Thyroid gland (tissue), 4 donors: ENCODE data around the gene MMP3. TPM values are rescaled to one million over a fixed set of nuclear protein-coding genes. Genes with fewer than 3 reads are reported as not detected.

ENCODE experiments used
- DNase-seq, 2 donors: peaks; one replicate each; pipeline ENCODE4 v3.0.0-alpha.2; 2019
- H3K27ac ChIP-seq, 3 donors: fragments of 200-600 bp; sonication (generic); 1 replicate in 2 of 3; 2 replicates in 1 of 3; pipeline ENCODE4 v1.5.1; 2016 to 2019; ENCODE audit warnings: mild to moderate bottlenecking in 1 of 3, moderate library complexity in 1 of 3
- H3K27me3 ChIP-seq: fragments of 200-600 bp; sonication (generic); one replicate; pipeline ENCODE4 v1.5.1; 2019
- H3K36me3 ChIP-seq, 2 donors: fragments of 200-600 bp; sonication (generic); one replicate each; pipeline ENCODE4 v1.5.1; 2016 to 2019
- H3K4me1 ChIP-seq, 2 donors: fragments of 200-600 bp; sonication (generic); one replicate each; pipeline ENCODE4 v1.5.1; 2017 to 2019
- H3K4me3 ChIP-seq, 3 donors: fragments of 200-600 bp; sonication (generic); replicated peaks in 1 of 3; 1 replicate in 2 of 3; 2 replicates in 1 of 3; pipeline ENCODE4 v1.5.1; 2016; ENCODE audit warnings: mild to moderate bottlenecking in 1 of 3
- H3K9me3 ChIP-seq: fragments of 200-600 bp; sonication (generic); one replicate; pipeline ENCODE4 v1.5.1; 2017
- CTCF ChIP-seq, 6 experiments: fragments of 200-600 bp in 3 of 6; fragments of 450-650 bp in 3 of 6; sonication (generic) in 3 of 6; IDR thresholded peaks; one replicate each; pipeline ENCODE4 v1.5.1; 2016 to 2019; ENCODE audit warnings: antibody characterized with exemption in 6 of 6, mild to moderate bottlenecking in 2 of 6, inconsistent platforms in 1 of 6, moderate library complexity in 1 of 6
- POLR2A ChIP-seq, 2 donors: fragments of 450-650 bp; IDR thresholded peaks; one replicate each; pipeline ENCODE4 v1.6.1; 2017; ENCODE audit warnings: antibody characterized with exemption in 2 of 2, mild to moderate bottlenecking in 2 of 2, moderate library complexity in 1 of 2
- WGBS, 2 donors: methylation state at CpG; one replicate each; pipeline ENCODE4 v1.1.5; 2017; 5-methylcytosine and 5-hydroxymethylcytosine counted together
- intact Hi-C: fragments of 100-400 bp; cut with DNase I; formaldehyde crosslinking; loops from one replicate; pipeline ENCODE4 v1.15.1; 2023
- total RNA-seq, 4 donors: library from RNA; depleted of rRNA; stranded (reverse); fragments of >200 nt; gene quantifications; one replicate each; pipeline ENCODE4 v1.2.3, GENCODE V29; 2016

The MMP3 gene
- total RNA-seq, 4 donors from 2014 or later = 1.2 to 14.5 TPM; not detected in 2

- no peak for DNase-seq
- WGBS, 2 donors = 58 to 60% methylated on average over 2 of the region's 2 CpGs
- Histone ChIP-seq H3K27ac (no peak overlapping the region), H3K36me3 (no peaks in the 10 kb centered on the region), H3K4me3 (no peak overlapping the region), H3K4me1 (no peaks in the 10 kb centered on the region), H3K27me3 (no peaks in the 10 kb centered on the region), H3K9me3 (no peaks in the 10 kb centered on the region)
- no peak for TF ChIP-seq CTCF (IDR thresholded peaks at IDR 0.05)
- no peak for TF ChIP-seq POLR2A (IDR thresholded peaks at IDR 0.05)
- intact Hi-C loops = no loop called here
Observed at GRCh38 chr11:102831128-102831488, 12.3 kb downstream of the MMP3 start.

- no peak overlapping the region for H3K27ac ChIP-seq
- TF ChIP-seq CTCF (IDR thresholded peaks at IDR 0.05) (no peak), POLR2A (IDR thresholded peaks at IDR 0.05) (no peak)
- intact Hi-C loops = no loop called here
- 70 to 81% methylated on average over 5 of the region's 5 CpGs for WGBS, 2 donors
- no peaks in the 10 kb centered on the region for H3K9me3 ChIP-seq
- H3K4me3 ChIP-seq = no peak overlapping the region
- no peaks in the 10 kb centered on the region for H3K4me1 ChIP-seq
- H3K36me3 ChIP-seq = no peaks in the 10 kb centered on the region
- H3K27me3 ChIP-seq = no peaks in the 10 kb centered on the region
- no peak for DNase-seq
Observed at GRCh38 chr11:102830001-102830727, 13.2 kb downstream of the MMP3 start.

GRCh38 chr11:102829316-102830000 lies 14.0 kb downstream of the MMP3 start:
- no peak overlapping the region for H3K4me3 ChIP-seq
- TF ChIP-seq POLR2A (IDR thresholded peaks at IDR 0.05) (no peak), CTCF (IDR thresholded peaks at IDR 0.05) (no peak)
- no peaks in the 10 kb centered on the region for H3K4me1 ChIP-seq
- H3K9me3 ChIP-seq = no peaks in the 10 kb centered on the region
- DNase-seq = no peak
- no peaks in the 10 kb centered on the region for H3K36me3 ChIP-seq
- H3K27ac ChIP-seq = no peak overlapping the region
- WGBS, 2 donors = 73 to 77% methylated on average over 6 of the region's 6 CpGs
- H3K27me3 ChIP-seq = no peaks in the 10 kb centered on the region
- intact Hi-C loops = no loop called here

- intact Hi-C loops = no loop called here
- DNase-seq = no peak
- no peak overlapping the region for H3K27ac ChIP-seq
- H3K36me3 ChIP-seq = no peaks in the 10 kb centered on the region
- H3K4me3 ChIP-seq = no peak overlapping the region
- no peaks in the 10 kb centered on the region for H3K4me1 ChIP-seq
- WGBS, 2 donors = 96 to 98% methylated on average over 1 of the region's 1 CpG
- no peaks in the 10 kb centered on the region for H3K27me3 ChIP-seq
- H3K9me3 ChIP-seq = no peaks in the 10 kb centered on the region
- TF ChIP-seq CTCF (IDR thresholded peaks at IDR 0.05) = no peak
- TF ChIP-seq POLR2A (IDR thresholded peaks at IDR 0.05) = no peak
Observed at GRCh38 chr11:102824556-102824955, 18.9 kb downstream of the MMP3 start.

GRCh38 chr11:102819491-102819890 lies 23.9 kb downstream of the MMP3 start:
- TF ChIP-seq POLR2A (IDR thresholded peaks at IDR 0.05) = no peak
- TF ChIP-seq CTCF (IDR thresholded peaks at IDR 0.05) = no peak
- Histone ChIP-seq H3K27ac (no peak overlapping the region), H3K36me3 (no peaks in the 10 kb centered on the region), H3K4me1 (no peaks in the 10 kb centered on the region), H3K27me3 (no peaks in the 10 kb centered on the region), H3K9me3 (no peaks in the 10 kb centered on the region), H3K4me3 (no peak overlapping the region)
- intact Hi-C loops = no loop called here
- DNase-seq = no peak
- 79 to 84% methylated on average over 6 of the region's 6 CpGs for WGBS, 2 donors
